ENCODE measurements around the gene IMPDH2. TPM values are rescaled to one million over a fixed set of nuclear protein-coding genes. Genes with fewer than 3 reads are reported as not detected.

The IMPDH2 gene
- total and polyA plus RNA-seq, 2 experiments from 2014 or later, result 121 to 210 TPM

GRCh38 chr3:49057268-49057667, 28.1 kb upstream of the IMPDH2 start:
- 95 to 96% methylated on average over 10 of the region's 10 CpGs for WGBS, 2 experiments (ENCODE audit: low coverage in 1 of 2, low lambda C conversion rate in 2 of 2, missing lambda C conversion rate in 2 of 2)
- DNase-seq, result no peak
- H3K4me3 ChIP-seq, result no peak overlapping the region
- no peak overlapping the region for H2AFZ ChIP-seq
- TF ChIP-seq EZH2 (IDR thresholded peaks at IDR 0.05; ENCODE audit: insufficient read depth, poor library complexity, severe bottlenecking) (no peak), EZH2phosphoT487 (IDR thresholded peaks at IDR 0.05; ENCODE audit: insufficient read depth, low read depth) (no peak)
- no peak overlapping the region for H3K4me2 ChIP-seq (ENCODE audit: unreplicated experiment)
- H4K20me1 ChIP-seq (ENCODE audit: insufficient read depth), result no peaks in the 10 kb centered on the region
- no peaks in the 10 kb centered on the region for H3K9me3 ChIP-seq (ENCODE audit: low read depth)
- no peaks in the 10 kb centered on the region for H3K4me1 ChIP-seq (ENCODE audit: insufficient read depth)
- H3K9me2 ChIP-seq (ENCODE audit: insufficient read depth), result no peaks in the 10 kb centered on the region
- peaks cover 10% of the 10 kb centered on the region; the same call in 1 of the 2 replicates for H3F3A ChIP-seq (ENCODE audit: insufficient read depth)
- H3K27me3 ChIP-seq (replicated peaks; ENCODE audit: insufficient read depth), result no peaks in the 10 kb centered on the region
- no peak overlapping the region for H3K9ac ChIP-seq
- in situ Hi-C loops (cut with MboI), result no loop called here
- no peak overlapping the region for H3K27ac ChIP-seq
- peaks cover 85% of the 10 kb centered on the region for H3K79me2 ChIP-seq (ENCODE audit: insufficient read depth)
- peaks cover 36% of the 10 kb centered on the region; the same call in 1 of the 2 replicates for H3K36me3 ChIP-seq (ENCODE audit: low read depth)

DNA sequence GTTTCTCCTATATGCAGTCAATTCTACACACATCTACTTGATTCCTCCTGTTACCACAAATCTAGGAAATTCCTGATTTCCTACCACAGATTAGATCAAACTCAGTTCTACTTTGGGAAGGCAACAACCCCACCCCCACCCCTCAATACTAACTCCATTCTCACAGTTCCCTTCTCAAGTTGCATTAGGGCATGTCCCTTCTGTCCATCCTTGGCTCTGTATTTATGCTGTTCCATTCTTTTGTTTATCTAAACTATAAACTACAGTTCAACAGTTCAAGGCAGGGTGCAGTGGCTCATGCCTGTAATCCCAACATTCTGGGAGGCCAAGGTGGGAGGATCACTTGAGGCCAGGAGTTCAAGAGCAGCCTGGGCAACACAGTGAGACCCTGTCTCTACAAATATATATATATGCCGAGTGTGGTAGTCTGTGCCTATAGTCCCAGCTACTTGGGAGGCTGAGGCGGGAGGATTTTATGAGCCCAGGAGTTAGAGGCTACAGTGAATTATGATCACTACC, 25.2 kb upstream of the IMPDH2 start:
- peaks cover 36% of the 10 kb centered on the region; the same call in 1 of the 2 replicates for H3K36me3 ChIP-seq (ENCODE audit: low read depth)
- H3K9me2 ChIP-seq (ENCODE audit: insufficient read depth), result no peaks in the 10 kb centered on the region
- H3K79me2 ChIP-seq (ENCODE audit: insufficient read depth), result peaks cover 82% of the 10 kb centered on the region
- no peaks in the 10 kb centered on the region for H3K9me3 ChIP-seq (ENCODE audit: low read depth)
- H4K20me1 ChIP-seq (ENCODE audit: insufficient read depth), result no peaks in the 10 kb centered on the region
- TF ChIP-seq EZH2 (IDR thresholded peaks at IDR 0.05; ENCODE audit: insufficient read depth, poor library complexity, severe bottlenecking) (no peak), EZH2phosphoT487 (IDR thresholded peaks at IDR 0.05; ENCODE audit: insufficient read depth, low read depth) (no peak)
- DNase-seq, result no peak
- peaks cover 10% of the 10 kb centered on the region; the same call in 1 of the 2 replicates for H3F3A ChIP-seq (ENCODE audit: insufficient read depth)
- H2AFZ ChIP-seq, result no peak overlapping the region
- no peaks in the 10 kb centered on the region for H3K27me3 ChIP-seq (replicated peaks; ENCODE audit: insufficient read depth)
- H3K4me3 ChIP-seq, result no peak overlapping the region
- no peak overlapping the region for H3K4me2 ChIP-seq (ENCODE audit: unreplicated experiment)
- 94 to 97% methylated on average over 2 of the region's 2 CpGs for WGBS, 2 experiments (ENCODE audit: low coverage in 1 of 2, low lambda C conversion rate in 2 of 2, missing lambda C conversion rate in 2 of 2)
- in situ Hi-C loops (cut with MboI), result no loop called here
- no peak overlapping the region for H3K27ac ChIP-seq
- no peaks in the 10 kb centered on the region for H3K4me1 ChIP-seq (ENCODE audit: insufficient read depth)
- H3K9ac ChIP-seq, result no peak overlapping the region

GRCh38 chr3:49053543-49053942, 24.3 kb upstream of the IMPDH2 start:
- Histone ChIP-seq H3F3A (ENCODE audit: insufficient read depth) (peaks cover 10% of the 10 kb centered on the region; the same call in 1 of the 2 replicates), H3K4me2 (ENCODE audit: unreplicated experiment) (no peak overlapping the region), H3K79me2 (ENCODE audit: insufficient read depth) (peaks cover 82% of the 10 kb centered on the region), H3K4me3 (no peak overlapping the region), H4K20me1 (ENCODE audit: insufficient read depth) (no peaks in the 10 kb centered on the region), H3K9me2 (ENCODE audit: insufficient read depth) (no peaks in the 10 kb centered on the region), H3K27me3 (replicated peaks; ENCODE audit: insufficient read depth) (no peaks in the 10 kb centered on the region), H3K9me3 (ENCODE audit: low read depth) (no peaks in the 10 kb centered on the region), H3K27ac (no peak overlapping the region), H3K36me3 (ENCODE audit: low read depth) (peaks cover 36% of the 10 kb centered on the region; the same call in 1 of the 2 replicates), H3K9ac (no peak overlapping the region), H3K4me1 (ENCODE audit: insufficient read depth) (no peaks in the 10 kb centered on the region), H2AFZ (no peak overlapping the region)
- 94 to 100% methylated on average over 1 of the region's 1 CpG for WGBS, 2 experiments (ENCODE audit: low coverage in 1 of 2, low lambda C conversion rate in 2 of 2, missing lambda C conversion rate in 2 of 2)
- no peak for DNase-seq
- no peak for TF ChIP-seq EZH2 (IDR thresholded peaks at IDR 0.05; ENCODE audit: insufficient read depth, poor library complexity, severe bottlenecking)
- no peak for TF ChIP-seq EZH2phosphoT487 (IDR thresholded peaks at IDR 0.05; ENCODE audit: insufficient read depth, low read depth)
- in situ Hi-C loops (cut with MboI), result no loop called here

GRCh38 chr3:49035281-49035680, 6.1 kb upstream of the IMPDH2 start:
- Histone ChIP-seq H3K9me2 (ENCODE audit: insufficient read depth) (no peaks in the 10 kb centered on the region), H4K20me1 (ENCODE audit: insufficient read depth) (no peaks in the 10 kb centered on the region), H3K4me3 (no peak overlapping the region), H3K9me3 (ENCODE audit: low read depth) (no peaks in the 10 kb centered on the region), H3K4me2 (ENCODE audit: unreplicated experiment) (no peak overlapping the region), H3K36me3 (ENCODE audit: low read depth) (peaks cover 15% of the 10 kb centered on the region; the same call in 1 of the 2 replicates), H3K9ac (no peak overlapping the region), H3F3A (ENCODE audit: insufficient read depth) (peaks cover 30% of the 10 kb centered on the region), H3K27me3 (replicated peaks; ENCODE audit: insufficient read depth) (no peaks in the 10 kb centered on the region), H3K4me1 (ENCODE audit: insufficient read depth) (peaks cover 6% of the 10 kb centered on the region; the same call in 1 of the 2 replicates), H3K79me2 (ENCODE audit: insufficient read depth) (peaks cover 19% of the 10 kb centered on the region), H3K27ac (no peak overlapping the region), H2AFZ (no peak overlapping the region)
- no peak for DNase-seq
- in situ Hi-C loops (cut with MboI), result no loop called here
- WGBS, 2 experiments (ENCODE audit: low coverage in 1 of 2, low lambda C conversion rate in 2 of 2, missing lambda C conversion rate in 2 of 2), result 74 to 80% methylated on average over 3 of the region's 3 CpGs
- TF ChIP-seq EZH2phosphoT487 (IDR thresholded peaks at IDR 0.05; ENCODE audit: insufficient read depth, low read depth) (no peak), EZH2 (IDR thresholded peaks at IDR 0.05; ENCODE audit: insufficient read depth, poor library complexity, severe bottlenecking) (no peak)
